ACC112 (cell line): ENCODE results near the gene ADK.
"Not testable (repeated sequence)": the region's sequence is repeated elsewhere in the genome, so short reads cannot be mapped to it uniquely, and the experiment has no call there.

ENCODE experiments used
- H2AFZ ChIP-seq: fragments of 200-600 bp; sonication (generic); one replicate; pipeline ENCODE4 v1.6.0; 2017; ENCODE audit warnings: antibody characterized with exemption, low read length; ENCODE audit not compliant: unreplicated experiment
- H3K27ac ChIP-seq: fragments of 200-600 bp; sonication (generic); 2 replicates; pipeline ENCODE4 v1.5.1; 2014; ENCODE audit warnings: low read depth, mild to moderate bottlenecking, antibody characterized with exemption, low read length, moderate library complexity
- H3K27me3 ChIP-seq: fragments of 200-600 bp; sonication (generic); 2 replicates; pipeline ENCODE4 v1.6.1; 2014; ENCODE audit warnings: mild to moderate bottlenecking, antibody characterized with exemption, low read length, moderate library complexity, mixed read lengths; ENCODE audit not compliant: insufficient read depth
- H3K36me3 ChIP-seq: fragments of 200-600 bp; sonication (generic); 2 replicates; pipeline ENCODE4 v1.6.1; 2016; ENCODE audit warnings: mild to moderate bottlenecking, antibody characterized with exemption, low read length, moderate library complexity, mixed read lengths; ENCODE audit not compliant: insufficient read depth
- H3K4me1 ChIP-seq: fragments of 200-600 bp; sonication (generic); one replicate; pipeline ENCODE4 v1.6.1; 2016; ENCODE audit warnings: low read length, mixed read lengths; ENCODE audit not compliant: insufficient read depth, unreplicated experiment, control insufficient read depth
- H3K4me3 ChIP-seq: fragments of 200-600 bp; sonication (generic); 2 replicates; pipeline ENCODE4 v1.5.1; 2014; ENCODE audit warnings: mild to moderate bottlenecking, low read depth, low read length
- H3K79me2 ChIP-seq: fragments of 200-600 bp; sonication (generic); one replicate; pipeline ENCODE4 v1.6.0; 2016; ENCODE audit warnings: low read length; ENCODE audit not compliant: control insufficient read depth, unreplicated experiment, insufficient read depth

ADK gene

GRCh38 chr10:74207691-74208480 is 56.9 kb downstream of the ADK start:
- Histone ChIP-seq H3K27me3 (no peaks in the 10 kb centered on the region), H3K79me2 (peaks cover 21% of the 10 kb centered on the region), H3K27ac (no peak overlapping the region), H3K36me3 (0 out of 2 replicates have a peak, but pooled peaks cover 3% of the 10 kb centered on the region), H3K4me3 (no peak overlapping the region), H2AFZ (no peak overlapping the region), H3K4me1 (no peaks in the 10 kb centered on the region)

DNA sequence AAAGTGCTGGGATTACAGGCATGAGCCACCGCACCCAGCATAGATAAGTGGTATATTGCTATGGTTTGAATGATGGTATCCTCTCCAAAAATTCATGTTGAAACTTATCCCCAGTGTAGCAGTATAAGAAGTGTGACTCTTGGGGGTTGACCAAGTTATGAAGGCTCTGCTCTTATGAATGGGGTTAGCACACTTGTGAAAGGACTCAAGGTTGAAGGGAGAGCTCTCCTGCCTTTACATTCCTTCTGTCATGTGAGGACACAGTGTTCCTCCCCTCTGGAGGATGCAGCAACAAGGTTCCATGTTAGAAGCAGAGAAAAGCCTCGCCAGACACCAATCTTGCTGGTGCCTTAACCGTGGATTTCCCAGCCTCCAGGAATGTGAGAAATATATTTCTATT is 58.0 kb downstream of the ADK start:
- H3K4me3 ChIP-seq = no peak overlapping the region
- H3K36me3 ChIP-seq = 0 out of 2 replicates have a peak, but pooled peaks cover 3% of the 10 kb centered on the region
- peaks cover 18% of the 10 kb centered on the region for H3K79me2 ChIP-seq
- H3K27me3 ChIP-seq = no peaks in the 10 kb centered on the region
- H3K27ac ChIP-seq = no peak overlapping the region
- H2AFZ ChIP-seq = no peak overlapping the region
- H3K4me1 ChIP-seq = no peaks in the 10 kb centered on the region

DNA sequence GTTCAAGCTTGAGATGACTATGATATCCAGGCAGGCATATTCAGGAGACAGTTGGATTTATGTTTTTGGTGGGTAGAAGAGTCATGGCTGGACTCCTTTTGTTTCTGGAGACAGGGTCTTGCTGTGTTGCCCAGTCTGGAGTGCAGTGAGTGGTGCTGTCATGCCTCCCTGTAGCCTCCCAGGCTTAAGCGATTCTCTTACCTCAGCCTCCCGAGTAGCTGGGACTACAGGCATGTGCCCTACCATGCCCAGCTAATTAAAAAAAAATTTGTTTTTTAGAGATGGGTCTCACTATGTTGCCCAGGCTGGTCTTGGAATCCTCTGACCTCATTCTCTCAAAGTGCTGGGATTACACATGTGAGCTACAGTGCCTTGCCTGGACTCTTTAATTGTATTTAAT is 62.0 kb downstream of the ADK start:
- Histone ChIP-seq H3K4me3 (no peak overlapping the region), H2AFZ (no peak overlapping the region), H3K4me1 (no peaks in the 10 kb centered on the region), H3K27ac (no peak overlapping the region), H3K36me3 (no peaks in the 10 kb centered on the region), H3K79me2 (peaks cover 27% of the 10 kb centered on the region), H3K27me3 (no peaks in the 10 kb centered on the region)

GRCh38 chr10:74213571-74214162 is 62.6 kb downstream of the ADK start:
- no peaks in the 10 kb centered on the region for H3K36me3 ChIP-seq
- no peaks in the 10 kb centered on the region for H3K4me1 ChIP-seq
- no peak overlapping the region for H3K27ac ChIP-seq
- H3K79me2 ChIP-seq = peaks cover 24% of the 10 kb centered on the region
- no peak overlapping the region for H2AFZ ChIP-seq
- H3K27me3 ChIP-seq = no peaks in the 10 kb centered on the region
- H3K4me3 ChIP-seq = no peak overlapping the region

- not testable (repeated sequence) for H3K36me3 ChIP-seq, H3K27ac ChIP-seq, H3K4me3 ChIP-seq, H3K4me1 ChIP-seq, H3K27me3 ChIP-seq, H2AFZ ChIP-seq
- H3K79me2 ChIP-seq = peaks cover 21% of the 10 kb centered on the region
These were observed 66.1 kb downstream of the ADK start for GRCh38 chr10:74217110-74217509.

DNA sequence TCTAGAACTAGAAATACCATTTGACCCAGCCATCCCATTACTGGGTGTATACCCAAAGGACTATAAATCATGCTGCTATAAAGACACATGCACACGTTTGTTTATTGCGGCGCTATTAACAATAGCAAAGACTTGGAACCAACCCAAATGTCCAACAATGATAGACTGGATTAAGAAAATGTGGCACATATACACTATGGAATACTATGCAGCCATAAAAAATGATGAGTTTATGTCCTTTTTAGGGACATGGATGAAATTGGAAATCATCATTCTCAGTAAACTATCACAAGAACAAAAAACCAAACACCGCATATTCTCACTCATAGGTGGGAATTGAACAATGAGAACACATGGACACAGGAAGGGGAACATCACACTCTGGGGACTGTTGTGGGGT is 71.4 kb downstream of the ADK start:
- not testable (repeated sequence) for H3K4me3 ChIP-seq, H3K27me3 ChIP-seq, H3K79me2 ChIP-seq, H2AFZ ChIP-seq, H3K36me3 ChIP-seq, H3K27ac ChIP-seq
- H3K4me1 ChIP-seq = peaks cover 20% of the 10 kb centered on the region

- H2AFZ ChIP-seq = no peak overlapping the region
- H3K79me2 ChIP-seq = peaks cover 5% of the 10 kb centered on the region
- no peaks in the 10 kb centered on the region for H3K27me3 ChIP-seq
- H3K27ac ChIP-seq = peak overlapping the region; percentile 49
- no peaks in the 10 kb centered on the region for H3K36me3 ChIP-seq
- peak overlapping the region; percentile 11; the same call in 1 of the 2 replicates for H3K4me3 ChIP-seq
- peaks cover 34% of the 10 kb centered on the region for H3K4me1 ChIP-seq
These were observed 72.9 kb downstream of the ADK start for GRCh38 chr10:74223755-74224529.

- peaks cover 52% of the 10 kb centered on the region for H3K4me1 ChIP-seq
- no peaks in the 10 kb centered on the region for H3K27me3 ChIP-seq
- H3K36me3 ChIP-seq = no peaks in the 10 kb centered on the region
- H3K4me3 ChIP-seq = no peak overlapping the region
- H3K27ac ChIP-seq = peak overlapping the region; percentile 74
- no peak overlapping the region for H2AFZ ChIP-seq
- H3K79me2 ChIP-seq = peaks cover 25% of the 10 kb centered on the region
These were observed 76.8 kb downstream of the ADK start for GRCh38 chr10:74227697-74228424.

- peak overlapping the region; percentile 73 for H3K27ac ChIP-seq
- H3K4me3 ChIP-seq = no peak overlapping the region
- H3K36me3 ChIP-seq = no peaks in the 10 kb centered on the region
- no peaks in the 10 kb centered on the region for H3K27me3 ChIP-seq
- H3K79me2 ChIP-seq = peaks cover 36% of the 10 kb centered on the region
- no peak overlapping the region for H2AFZ ChIP-seq
- peaks cover 48% of the 10 kb centered on the region for H3K4me1 ChIP-seq
These were observed 80.4 kb downstream of the ADK start for GRCh38 chr10:74231375-74231774.

DNA sequence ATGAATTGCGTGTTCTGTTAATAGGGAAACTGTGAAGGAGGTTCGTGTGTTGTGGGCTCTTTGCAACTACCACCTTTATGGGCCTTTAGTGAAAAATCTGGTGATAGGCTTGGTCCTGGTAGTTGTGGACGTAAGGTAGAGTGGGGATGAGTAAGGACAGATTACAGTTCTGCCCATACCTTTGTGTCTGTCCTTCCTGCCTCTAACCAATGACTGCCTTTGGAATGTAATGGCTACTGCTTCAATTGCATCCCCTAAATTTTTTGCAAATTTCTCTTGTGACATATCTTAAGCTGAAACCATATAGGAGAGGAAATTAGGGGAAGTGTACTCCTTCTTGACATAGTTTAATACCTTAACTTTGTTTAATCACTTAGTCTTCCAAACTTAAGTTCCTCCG is 82.3 kb downstream of the ADK start:
- Histone ChIP-seq H3K4me1 (peaks cover 36% of the 10 kb centered on the region), H3K27ac (peak overlapping the region; percentile 19; the same call in 1 of the 2 replicates), H3K27me3 (no peaks in the 10 kb centered on the region), H3K36me3 (no peaks in the 10 kb centered on the region), H3K4me3 (no peak overlapping the region), H2AFZ (no peak overlapping the region), H3K79me2 (peaks cover 36% of the 10 kb centered on the region)
